Parathyroid adenoma (tissue), 2 donors: ENCODE data around the gene WNT3.

Experiments used
- H2AFZ ChIP-seq: fragments of 300-600 bp; sonication (generic); one replicate; pipeline ENCODE4 v1.7.0; 2017; ENCODE audit warnings: antibody characterized with exemption, mild to moderate bottlenecking
- H3K27ac ChIP-seq: fragments of 300-600 bp; sonication (generic); one replicate; pipeline ENCODE4 v1.7.0; 2017
- H3K27me3 ChIP-seq: fragments of 300-600 bp; sonication (generic); one replicate; pipeline ENCODE4 v1.7.0; 2017; ENCODE audit warnings: low read length; ENCODE audit not compliant: control insufficient read depth, insufficient read depth
- H3K36me3 ChIP-seq: fragments of 300-600 bp; sonication (generic); one replicate; pipeline ENCODE4 v1.7.0; 2017; ENCODE audit warnings: low read length; ENCODE audit not compliant: control insufficient read depth, insufficient read depth
- H3K4me1 ChIP-seq: fragments of 300-600 bp; sonication (generic); one replicate; pipeline ENCODE4 v1.7.0; 2017; ENCODE audit warnings: control low read depth
- H3K4me2 ChIP-seq: fragments of 300-600 bp; sonication (generic); one replicate; pipeline ENCODE4 v1.7.0; 2017; ENCODE audit warnings: low read length
- H3K4me3 ChIP-seq: fragments of 300-600 bp; sonication (generic); one replicate; pipeline ENCODE4 v1.7.0; 2017; ENCODE audit warnings: low read depth, low read length
- H3K79me2 ChIP-seq: fragments of 300-600 bp; sonication (generic); one replicate; pipeline ENCODE4 v1.7.0; 2017; ENCODE audit warnings: control low read depth
- H3K9ac ChIP-seq: fragments of 300-600 bp; sonication (generic); one replicate; pipeline ENCODE4 v1.7.0; 2017; ENCODE audit warnings: mild to moderate bottlenecking
- H3K9me3 ChIP-seq: fragments of 300-600 bp; sonication (generic); one replicate; pipeline ENCODE4 v1.7.0; 2017; ENCODE audit warnings: low read length; ENCODE audit not compliant: control insufficient read depth
- CTCF ChIP-seq: fragments of 300-600 bp; sonication (generic); IDR thresholded peaks from one replicate; pipeline ENCODE4 v1.7.0; 2017; ENCODE audit warnings: antibody characterized with exemption, mild to moderate bottlenecking
- donor health status: primary hyperparathyroidism.

The WNT3 gene

GRCh38 chr17:46822388-46822921 lies 4.0 kb upstream of the WNT3 start:
- H3K4me2 ChIP-seq: no peak overlapping the region
- no peaks in the 10 kb centered on the region for H3K79me2 ChIP-seq
- no peak overlapping the region for H3K27ac ChIP-seq
- peaks cover 8% of the 10 kb centered on the region for H3K4me1 ChIP-seq
- no peak overlapping the region for H2AFZ ChIP-seq
- H3K27me3 ChIP-seq: no peaks in the 10 kb centered on the region
- no peak for TF ChIP-seq CTCF
- no peaks in the 10 kb centered on the region for H3K36me3 ChIP-seq
- no peaks in the 10 kb centered on the region for H3K9me3 ChIP-seq
- H3K9ac ChIP-seq: no peak overlapping the region
- no peak overlapping the region for H3K4me3 ChIP-seq

- H3K9me3 ChIP-seq: no peaks in the 10 kb centered on the region
- no peak overlapping the region for H3K4me2 ChIP-seq
- H3K9ac ChIP-seq: no peak overlapping the region
- no peak overlapping the region for H3K27ac ChIP-seq
- no peak overlapping the region for H2AFZ ChIP-seq
- no peak overlapping the region for H3K4me3 ChIP-seq
- no peaks in the 10 kb centered on the region for H3K27me3 ChIP-seq
- H3K36me3 ChIP-seq: no peaks in the 10 kb centered on the region
- TF ChIP-seq CTCF: no peak
- peaks cover 8% of the 10 kb centered on the region for H3K4me1 ChIP-seq
- H3K79me2 ChIP-seq: no peaks in the 10 kb centered on the region
These were observed 3.2 kb upstream of the WNT3 start for GRCh38 chr17:46821482-46822387.

- H3K9ac ChIP-seq: no peak overlapping the region
- no peak overlapping the region for H2AFZ ChIP-seq
- peaks cover 8% of the 10 kb centered on the region for H3K4me1 ChIP-seq
- no peak overlapping the region for H3K4me3 ChIP-seq
- no peaks in the 10 kb centered on the region for H3K79me2 ChIP-seq
- H3K27ac ChIP-seq: no peak overlapping the region
- no peak overlapping the region for H3K4me2 ChIP-seq
- no peak for TF ChIP-seq CTCF
- no peaks in the 10 kb centered on the region for H3K9me3 ChIP-seq
- no peaks in the 10 kb centered on the region for H3K36me3 ChIP-seq
- H3K27me3 ChIP-seq: no peaks in the 10 kb centered on the region
These were observed 2.3 kb upstream of the WNT3 start for GRCh38 chr17:46820592-46821450.

GRCh38 chr17:46819906-46820351 lies 1.4 kb upstream of the WNT3 start:
- H3K27ac ChIP-seq: no peak overlapping the region
- no peak overlapping the region for H3K9ac ChIP-seq
- TF ChIP-seq CTCF: no peak
- no peak overlapping the region for H3K4me3 ChIP-seq
- peaks cover 8% of the 10 kb centered on the region for H3K4me1 ChIP-seq
- H3K27me3 ChIP-seq: no peaks in the 10 kb centered on the region
- no peak overlapping the region for H3K4me2 ChIP-seq
- no peaks in the 10 kb centered on the region for H3K9me3 ChIP-seq
- no peaks in the 10 kb centered on the region for H3K36me3 ChIP-seq
- no peak overlapping the region for H2AFZ ChIP-seq
- no peaks in the 10 kb centered on the region for H3K79me2 ChIP-seq
